Astrocyte (in vitro differentiated cells and primary cell): ENCODE measurements around the gene C1orf216. TPM values are rescaled to one million over a fixed set of nuclear protein-coding genes. Genes with fewer than 3 reads are reported as not detected.

Experiments
- DNase-seq: peaks from one replicate; pipeline ENCODE4 v3.0.0-alpha.2; 2010; ENCODE audit warnings: low read depth
- FAIRE-seq: peaks from 2 replicates; lab custom pipeline; 2011; peaks lifted over from hg19 to GRCh38; lab: Jason Lieb, UNC
- H2AFZ ChIP-seq: 2 replicates; pipeline ENCODE4 v1.6.0; 2012; ENCODE audit warnings: low read depth, low read length, inconsistent platforms
- H3K27ac ChIP-seq: 2 replicates; pipeline ENCODE4 v1.5.1; 2011; ENCODE audit warnings: low read depth, low read length, inconsistent platforms
- H3K27me3 ChIP-seq: 2 replicates; pipeline ENCODE4 v1.6.0; 2011; ENCODE audit warnings: low read length, inconsistent platforms; ENCODE audit not compliant: insufficient read depth
- H3K36me3 ChIP-seq: 2 replicates; pipeline ENCODE4 v1.5.1; 2011; ENCODE audit warnings: low read length, inconsistent platforms; ENCODE audit not compliant: insufficient read depth
- H3K4me1 ChIP-seq: 2 replicates; pipeline ENCODE4 v1.5.1; 2011; ENCODE audit warnings: low read length, inconsistent platforms; ENCODE audit not compliant: insufficient read depth
- H3K4me2 ChIP-seq: 2 replicates; pipeline ENCODE4 v1.6.0; 2012; ENCODE audit warnings: low read length, inconsistent platforms
- H3K4me3 ChIP-seq: 2 replicates; pipeline ENCODE4 v1.5.1; 2011; ENCODE audit warnings: low read depth, mild to moderate bottlenecking, low read length, inconsistent platforms; ENCODE audit not compliant: insufficient read depth
- H3K79me2 ChIP-seq: 2 replicates; pipeline ENCODE4 v1.6.0; 2012; ENCODE audit warnings: mild to moderate bottlenecking, low read length, inconsistent platforms; ENCODE audit not compliant: insufficient read depth
- H3K9ac ChIP-seq: 2 replicates; pipeline ENCODE4 v1.6.0; 2012; ENCODE audit warnings: mild to moderate bottlenecking, low read length, inconsistent platforms
- H3K9me3 ChIP-seq: 2 replicates; pipeline ENCODE4 v1.5.1; 2012; ENCODE audit warnings: low read depth, mild to moderate bottlenecking, low read length, inconsistent platforms; ENCODE audit not compliant: insufficient read depth
- H4K20me1 ChIP-seq: 2 replicates; pipeline ENCODE4 v1.6.0; 2012; ENCODE audit warnings: low read length, inconsistent platforms; ENCODE audit not compliant: insufficient read depth
- H3K27ac Mint-ChIP-seq: one replicate; pipeline ENCODE4 v1.8.0; 2021; ENCODE audit warnings: mild to moderate bottlenecking, mixed read lengths; ENCODE audit not compliant: unreplicated experiment
- H3K27me3 Mint-ChIP-seq: one replicate; pipeline ENCODE4 v1.8.0; 2021; ENCODE audit warnings: low read depth, mixed read lengths; ENCODE audit not compliant: unreplicated experiment
- H3K36me3 Mint-ChIP-seq: one replicate; pipeline ENCODE4 v1.8.0; 2021; ENCODE audit warnings: low read depth, mixed read lengths; ENCODE audit not compliant: unreplicated experiment
- H3K4me1 Mint-ChIP-seq: one replicate; pipeline ENCODE4 v1.8.0; 2021; ENCODE audit warnings: low read depth, mixed read lengths; ENCODE audit not compliant: unreplicated experiment
- H3K4me3 Mint-ChIP-seq: one replicate; pipeline ENCODE4 v1.8.0; 2021; ENCODE audit warnings: mild to moderate bottlenecking, moderate library complexity, mixed read lengths; ENCODE audit not compliant: unreplicated experiment
- H3K9me3 Mint-ChIP-seq: one replicate; pipeline ENCODE4 v1.8.0; 2021; ENCODE audit warnings: mild to moderate bottlenecking, mixed read lengths; ENCODE audit not compliant: unreplicated experiment
- CTCF ChIP-seq: IDR thresholded peaks from 2 replicates; pipeline ENCODE4 v1.5.1; 2011; ENCODE audit warnings: low read depth, mild to moderate bottlenecking, inconsistent platforms, low read length, moderate library complexity; ENCODE audit not compliant: insufficient read depth
- EZH2 ChIP-seq: IDR thresholded peaks from 2 replicates; pipeline ENCODE4 v1.6.1; 2012; ENCODE audit warnings: mild to moderate bottlenecking, low read length, inconsistent platforms; ENCODE audit not compliant: insufficient read depth
- total RNA-seq: library from RNA; stranded (reverse); gene quantifications from 2 replicates; pipeline ENCODE4 v1.2.1, GENCODE V29; 2021

Gene C1orf216
- total RNA-seq, 1 donor from 2014 or later = 12.5 TPM

DNA sequence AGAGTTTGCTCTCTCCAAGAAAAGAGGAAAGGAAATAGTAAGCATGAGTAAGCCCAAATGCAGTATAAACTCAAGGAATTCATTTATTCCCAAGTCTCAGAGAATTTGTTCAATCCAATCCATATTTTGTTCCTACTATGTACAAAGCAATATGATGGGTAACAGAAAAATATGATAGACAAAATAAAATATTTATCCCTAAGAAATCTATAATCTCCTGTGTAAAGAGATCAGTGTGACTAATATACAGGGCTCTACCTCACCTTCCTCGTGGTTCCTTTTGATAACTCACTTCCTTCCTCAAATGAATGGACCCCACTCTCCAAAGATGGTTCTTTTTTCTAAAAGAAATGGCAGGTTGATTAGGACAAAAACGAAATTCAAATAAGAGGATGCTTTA, 43.5 kb upstream of the C1orf216 start:
- H3K9me3 ChIP-seq = no peaks in the 10 kb centered on the region
- H3K4me1 ChIP-seq = no peaks in the 10 kb centered on the region
- no peaks in the 10 kb centered on the region for H3K36me3 Mint-ChIP-seq
- no peak overlapping the region for H3K27ac Mint-ChIP-seq
- H3K27me3 ChIP-seq = no peaks in the 10 kb centered on the region
- no peak overlapping the region for H3K27ac ChIP-seq
- no peaks in the 10 kb centered on the region for H3K9me3 Mint-ChIP-seq
- no peak overlapping the region for H3K4me3 ChIP-seq
- no peaks in the 10 kb centered on the region for H4K20me1 ChIP-seq
- H3K4me3 Mint-ChIP-seq = no peak overlapping the region
- H3K36me3 ChIP-seq = peaks cover 18% of the 10 kb centered on the region
- no peak overlapping the region for H2AFZ ChIP-seq
- TF ChIP-seq CTCF = no peak
- no peak for TF ChIP-seq EZH2
- H3K27me3 Mint-ChIP-seq = no peaks in the 10 kb centered on the region
- H3K4me1 Mint-ChIP-seq = no peaks in the 10 kb centered on the region
- no peak overlapping the region for H3K4me2 ChIP-seq
- H3K79me2 ChIP-seq = peaks cover 13% of the 10 kb centered on the region
- no peak overlapping the region for H3K9ac ChIP-seq
- no peak for DNase-seq
- FAIRE-seq = peak; percentile 39

DNA sequence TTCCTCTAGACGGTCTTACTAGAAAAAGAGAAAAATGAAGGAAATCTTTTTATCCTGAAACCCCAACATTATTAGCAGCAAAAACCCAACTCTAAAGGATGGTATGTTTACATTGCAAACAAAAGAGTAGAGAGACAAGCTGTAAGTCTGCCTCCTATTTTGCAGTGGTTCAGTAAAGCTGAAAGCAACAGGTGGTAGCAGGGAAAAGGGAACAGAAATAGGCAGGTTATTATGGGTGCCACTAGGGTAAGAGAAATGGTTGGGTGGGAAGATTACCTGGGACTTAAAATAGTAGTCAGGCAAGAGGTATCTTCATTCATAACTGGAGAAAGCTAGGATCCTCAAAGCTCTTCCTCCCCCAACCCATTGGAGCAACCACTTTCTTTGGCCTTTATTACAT, 37.4 kb upstream of the C1orf216 start:
- H3K4me1 Mint-ChIP-seq = no peaks in the 10 kb centered on the region
- no peak for FAIRE-seq
- H3K4me3 ChIP-seq = no peak overlapping the region

More for the DNA sequence above, 37.4 kb upstream of the C1orf216 start:
- Histone ChIP-seq H3K36me3 (peaks cover 12% of the 10 kb centered on the region), H2AFZ (no peak overlapping the region), H4K20me1 (no peaks in the 10 kb centered on the region), H3K9ac (no peak overlapping the region), H3K79me2 (peaks cover 3% of the 10 kb centered on the region), H3K27ac (no peak overlapping the region), H3K9me3 (no peaks in the 10 kb centered on the region), H3K4me1 (no peaks in the 10 kb centered on the region), H3K27me3 (no peaks in the 10 kb centered on the region), H3K4me2 (no peak overlapping the region)
- no peak overlapping the region for H3K4me3 Mint-ChIP-seq
- H3K9me3 Mint-ChIP-seq = no peaks in the 10 kb centered on the region
- peaks cover 3% of the 10 kb centered on the region for H3K27me3 Mint-ChIP-seq
- DNase-seq = no peak
- no peak for TF ChIP-seq EZH2
- TF ChIP-seq CTCF = no peak
- H3K27ac Mint-ChIP-seq = no peak overlapping the region
- H3K36me3 Mint-ChIP-seq = no peaks in the 10 kb centered on the region
